ENCODE data around the gene SH3PXD2A. TPM values are rescaled to one million over a fixed set of nuclear protein-coding genes. Genes with fewer than 3 reads are reported as not detected.
"Not testable (repeated sequence)": the region's sequence is repeated elsewhere in the genome, so short reads cannot be mapped to it uniquely, and the experiment has no call there.

Gene SH3PXD2A
- total and polyA plus RNA-seq, 2 experiments from 2014 or later = 1.8 to 5.0 TPM

DNA sequence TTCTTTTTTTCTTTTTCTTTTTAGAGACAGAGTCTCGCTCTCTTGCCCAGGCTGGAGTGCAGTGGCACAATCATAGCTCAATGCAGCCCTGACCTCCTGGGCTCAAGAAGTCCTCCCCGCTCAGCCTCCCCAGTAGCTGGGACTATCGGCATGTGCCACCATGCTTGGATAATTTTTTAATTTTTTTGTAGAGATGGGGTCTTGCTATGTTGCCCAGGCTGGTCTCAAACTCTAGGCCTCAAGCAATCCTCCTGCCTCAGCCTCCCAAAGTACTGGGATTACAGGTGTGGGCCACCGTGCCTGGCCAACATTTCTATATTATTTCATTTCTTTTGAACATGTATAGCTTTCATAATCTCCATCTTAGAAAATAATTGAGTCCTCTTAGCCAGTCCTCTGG lies 42.1 kb downstream of the SH3PXD2A start:
- H3K4me2 ChIP-seq; H3K9me2 ChIP-seq (ENCODE audit: insufficient read depth); H3K27me3 ChIP-seq (ENCODE audit: insufficient read depth); H3K4me3 Mint-ChIP-seq; H3K4me1 ChIP-seq (ENCODE audit: insufficient read depth); H3K4me3 ChIP-seq; ATAC-seq; H4K20me1 ChIP-seq (replicated peaks; ENCODE audit: insufficient read depth); H3K27me3 Mint-ChIP-seq (ENCODE audit: insufficient read depth, low read depth, poor library complexity); H3K27ac Mint-ChIP-seq; H3K9me3 Mint-ChIP-seq; DNase-seq (ENCODE audit: low spot score); H3K27ac ChIP-seq (ENCODE audit: low read depth); H3F3A ChIP-seq (replicated peaks; ENCODE audit: low read depth); H3K36me3 Mint-ChIP-seq (ENCODE audit: low read depth); H2AFZ ChIP-seq; H3K79me2 ChIP-seq (replicated peaks; ENCODE audit: insufficient read depth); H3K36me3 ChIP-seq (ENCODE audit: insufficient read depth): not testable (repeated sequence)
- H3K4me1 Mint-ChIP-seq = peaks cover 14% of the 10 kb centered on the region

- no peak overlapping the region for H3K4me2 ChIP-seq
- no peaks in the 10 kb centered on the region for H3K79me2 ChIP-seq (replicated peaks; ENCODE audit: insufficient read depth)
- H4K20me1 ChIP-seq (replicated peaks; ENCODE audit: insufficient read depth) = no peaks in the 10 kb centered on the region
- H3K4me1 ChIP-seq (ENCODE audit: insufficient read depth) = no peaks in the 10 kb centered on the region
- no peak for DNase-seq (ENCODE audit: low spot score)
- H3K9me2 ChIP-seq (ENCODE audit: insufficient read depth) = no peaks in the 10 kb centered on the region
- no peak overlapping the region for H3K4me3 Mint-ChIP-seq
- H2AFZ ChIP-seq = no peak overlapping the region
- H3K27me3 Mint-ChIP-seq (ENCODE audit: insufficient read depth, low read depth, poor library complexity) = peaks cover 8% of the 10 kb centered on the region
- no peaks in the 10 kb centered on the region for H3K9me3 Mint-ChIP-seq
- H3K36me3 Mint-ChIP-seq (ENCODE audit: low read depth) = no peaks in the 10 kb centered on the region
- peak; percentile 35; the same call in 1 of the 3 replicates for ATAC-seq
- H3F3A ChIP-seq (replicated peaks; ENCODE audit: low read depth) = no peaks in the 10 kb centered on the region
- TF ChIP-seq CREB1 (CRISPR knock-in tag; IDR thresholded peaks at IDR 0.05; ENCODE audit: low read depth) (no peak), ZNF462 (CRISPR knock-in tag; IDR thresholded peaks at IDR 0.05) (no peak), ZNF114 (CRISPR knock-in tag; IDR thresholded peaks at IDR 0.05) (no peak), ETS1 (IDR thresholded peaks at IDR 0.05) (no peak), EZH2 (IDR thresholded peaks at IDR 0.05; ENCODE audit: low read depth, unreplicated experiment) (no peak), POLR2AphosphoS5 (IDR thresholded peaks at IDR 0.05; ENCODE audit: low read depth) (no peak), JUNB (IDR thresholded peaks at IDR 0.05; ENCODE audit: unreplicated experiment) (no peak), NANOG (IDR thresholded peaks at IDR 0.05; ENCODE audit: borderline replicate concordance) (no peak)
- TF ChIP-seq, protein P1, sequence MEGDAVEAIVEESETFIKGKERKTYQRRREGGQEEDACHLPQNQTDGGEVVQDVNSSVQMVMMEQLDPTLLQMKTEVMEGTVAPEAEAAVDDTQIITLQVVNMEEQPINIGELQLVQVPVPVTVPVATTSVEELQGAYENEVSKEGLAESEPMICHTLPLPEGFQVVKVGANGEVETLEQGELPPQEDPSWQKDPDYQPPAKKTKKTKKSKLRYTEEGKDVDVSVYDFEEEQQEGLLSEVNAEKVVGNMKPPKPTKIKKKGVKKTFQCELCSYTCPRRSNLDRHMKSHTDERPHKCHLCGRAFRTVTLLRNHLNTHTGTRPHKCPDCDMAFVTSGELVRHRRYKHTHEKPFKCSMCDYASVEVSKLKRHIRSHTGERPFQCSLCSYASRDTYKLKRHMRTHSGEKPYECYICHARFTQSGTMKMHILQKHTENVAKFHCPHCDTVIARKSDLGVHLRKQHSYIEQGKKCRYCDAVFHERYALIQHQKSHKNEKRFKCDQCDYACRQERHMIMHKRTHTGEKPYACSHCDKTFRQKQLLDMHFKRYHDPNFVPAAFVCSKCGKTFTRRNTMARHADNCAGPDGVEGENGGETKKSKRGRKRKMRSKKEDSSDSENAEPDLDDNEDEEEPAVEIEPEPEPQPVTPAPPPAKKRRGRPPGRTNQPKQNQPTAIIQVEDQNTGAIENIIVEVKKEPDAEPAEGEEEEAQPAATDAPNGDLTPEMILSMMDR (conservative IDR thresholded peaks at IDR 0.05; ENCODE audit: low read depth in 2 of 2) = no peak
- TF ChIP-seq, protein P2, sequence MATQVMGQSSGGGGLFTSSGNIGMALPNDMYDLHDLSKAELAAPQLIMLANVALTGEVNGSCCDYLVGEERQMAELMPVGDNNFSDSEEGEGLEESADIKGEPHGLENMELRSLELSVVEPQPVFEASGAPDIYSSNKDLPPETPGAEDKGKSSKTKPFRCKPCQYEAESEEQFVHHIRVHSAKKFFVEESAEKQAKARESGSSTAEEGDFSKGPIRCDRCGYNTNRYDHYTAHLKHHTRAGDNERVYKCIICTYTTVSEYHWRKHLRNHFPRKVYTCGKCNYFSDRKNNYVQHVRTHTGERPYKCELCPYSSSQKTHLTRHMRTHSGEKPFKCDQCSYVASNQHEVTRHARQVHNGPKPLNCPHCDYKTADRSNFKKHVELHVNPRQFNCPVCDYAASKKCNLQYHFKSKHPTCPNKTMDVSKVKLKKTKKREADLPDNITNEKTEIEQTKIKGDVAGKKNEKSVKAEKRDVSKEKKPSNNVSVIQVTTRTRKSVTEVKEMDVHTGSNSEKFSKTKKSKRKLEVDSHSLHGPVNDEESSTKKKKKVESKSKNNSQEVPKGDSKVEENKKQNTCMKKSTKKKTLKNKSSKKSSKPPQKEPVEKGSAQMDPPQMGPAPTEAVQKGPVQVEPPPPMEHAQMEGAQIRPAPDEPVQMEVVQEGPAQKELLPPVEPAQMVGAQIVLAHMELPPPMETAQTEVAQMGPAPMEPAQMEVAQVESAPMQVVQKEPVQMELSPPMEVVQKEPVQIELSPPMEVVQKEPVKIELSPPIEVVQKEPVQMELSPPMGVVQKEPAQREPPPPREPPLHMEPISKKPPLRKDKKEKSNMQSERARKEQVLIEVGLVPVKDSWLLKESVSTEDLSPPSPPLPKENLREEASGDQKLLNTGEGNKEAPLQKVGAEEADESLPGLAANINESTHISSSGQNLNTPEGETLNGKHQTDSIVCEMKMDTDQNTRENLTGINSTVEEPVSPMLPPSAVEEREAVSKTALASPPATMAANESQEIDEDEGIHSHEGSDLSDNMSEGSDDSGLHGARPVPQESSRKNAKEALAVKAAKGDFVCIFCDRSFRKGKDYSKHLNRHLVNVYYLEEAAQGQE (IDR thresholded peaks at IDR 0.05; ENCODE audit: unreplicated experiment) = no peak
- no peak overlapping the region for H3K4me3 ChIP-seq
- H3K36me3 ChIP-seq (ENCODE audit: insufficient read depth) = no peaks in the 10 kb centered on the region
- peak overlapping the region; percentile 70 for H3K27ac Mint-ChIP-seq
- H3K4me1 Mint-ChIP-seq = peaks cover 14% of the 10 kb centered on the region
- H3K27me3 ChIP-seq (ENCODE audit: insufficient read depth) = no peaks in the 10 kb centered on the region
- H3K27ac ChIP-seq (ENCODE audit: low read depth) = no peak overlapping the region
Measured at GRCh38 chr10:103812432-103812831, 42.9 kb downstream of the SH3PXD2A start.
